ENCODE data around the gene RAB3IL1. TPM values are rescaled to one million over a fixed set of nuclear protein-coding genes. Genes with fewer than 3 reads are reported as not detected.

RAB3IL1 gene
- total RNA-seq, 1 experiment from 2014 or later = 18.1 TPM

GRCh38 chr11:61910187-61911127 lies 6.9 kb downstream of the RAB3IL1 start:
- BruUV-seq (replicated peaks) = no TSS peak
- H3K27ac ChIP-seq (ENCODE audit: low read depth, low read length) = no peak overlapping the region
- H3K36me3 ChIP-seq (ENCODE audit: control insufficient read depth in 1 of 2, insufficient read depth in 2 of 2, low read length in 2 of 2) = no peaks in the 10 kb centered on the region
- H3K9me2 ChIP-seq (ENCODE audit: insufficient read depth) = no peaks in the 10 kb centered on the region
- no peak overlapping the region for H3K4me2 ChIP-seq (ENCODE audit: low read length)
- POLR2A ChIA-PET = interaction anchor here (0.7 kb wide), 1 partner anchor 124 kb away, joined by 4 read pairs; no protein-coding TSS in a partner anchor
- H2AFZ ChIP-seq (ENCODE audit: low read depth, low read length, poor library complexity, severe bottlenecking) = no peak overlapping the region
- RAD21 ChIA-PET (ENCODE audit: low non-redundant PET in 1 of 2, low total read pairs in 2 of 2, uncharacterized antibody in 2 of 2, unreplicated experiment in 2 of 2) = no interaction called here
- no peak for TF ChIP-seq EZH2phosphoT487 (IDR thresholded peaks at IDR 0.05; ENCODE audit: borderline replicate concordance)
- no peak for TF ChIP-seq ZNF274 (IDR thresholded peaks at IDR 0.05; ENCODE audit: low read depth, low read length)
- no peak for TF ChIP-seq CEBPB (IDR thresholded peaks at IDR 0.05; ENCODE audit: low read depth)
- TF ChIP-seq YY1 (IDR thresholded peaks at IDR 0.05; ENCODE audit: extremely low read depth, insufficient replicate concordance, low read depth, low read length) = no peak
- no peak for TF ChIP-seq RAD21 (IDR thresholded peaks at IDR 0.05; ENCODE audit: low read depth)
- TF ChIP-seq EGR1 (IDR thresholded peaks at IDR 0.05; ENCODE audit: low read depth) = no peak
- TF ChIP-seq SRF (IDR thresholded peaks at IDR 0.05; ENCODE audit: low read depth) = no peak
- TF ChIP-seq POLR2A (IDR thresholded peaks at IDR 0.05; ENCODE audit: borderline replicate concordance, extremely low read depth, insufficient read depth, insufficient read length) = no peak
- TF ChIP-seq MAX (IDR thresholded peaks at IDR 0.05) = no peak
- no peak for TF ChIP-seq ATF3 (IDR thresholded peaks at IDR 0.05)
- no peak for TF ChIP-seq TCF7L2 (IDR thresholded peaks at IDR 0.05; ENCODE audit: borderline replicate concordance, extremely low read depth, insufficient read depth, insufficient read length)
- H3K9me3 ChIP-seq (ENCODE audit: control insufficient read depth in 1 of 2, insufficient read depth in 1 of 2, low read depth in 1 of 2, low read length in 2 of 2) = no peaks in the 10 kb centered on the region
- H3K4me1 ChIP-seq (ENCODE audit: control insufficient read depth in 1 of 2, insufficient read depth in 2 of 2, low read length in 2 of 2) = no peaks in the 10 kb centered on the region
- H3K79me2 ChIP-seq (ENCODE audit: insufficient read depth, low read length) = no peaks in the 10 kb centered on the region
- H3K4me3 ChIP-seq (replicated peaks in 1 of 2; ENCODE audit: low read depth in 1 of 2, low read length in 2 of 2) = no peak overlapping the region
- no peaks in the 10 kb centered on the region for H3K27me3 ChIP-seq (ENCODE audit: insufficient read depth, low read length)
- intact Hi-C loops (cut with micrococcal nuclease) = no loop called here
- H3K9ac ChIP-seq (ENCODE audit: low read length) = no peak overlapping the region
- CTCF ChIA-PET = interaction anchor here (3.2 kb wide), 1 partner anchor 12 kb away, joined by 21 read pairs; no protein-coding TSS in a partner anchor
- DNase-seq (ENCODE audit: low read depth, low spot score) (no peak), ATAC-seq (no peak)
- H4K20me1 ChIP-seq (ENCODE audit: insufficient read depth) = no peaks in the 10 kb centered on the region

All from HCT116 (cell line).